Measurements from ENCODE around the gene FSTL5. TPM values are rescaled to one million over a fixed set of nuclear protein-coding genes. Genes with fewer than 3 reads are reported as not detected.

The FSTL5 gene
- total RNA-seq, 1 experiment from 2014 or later = not detected

DNA sequence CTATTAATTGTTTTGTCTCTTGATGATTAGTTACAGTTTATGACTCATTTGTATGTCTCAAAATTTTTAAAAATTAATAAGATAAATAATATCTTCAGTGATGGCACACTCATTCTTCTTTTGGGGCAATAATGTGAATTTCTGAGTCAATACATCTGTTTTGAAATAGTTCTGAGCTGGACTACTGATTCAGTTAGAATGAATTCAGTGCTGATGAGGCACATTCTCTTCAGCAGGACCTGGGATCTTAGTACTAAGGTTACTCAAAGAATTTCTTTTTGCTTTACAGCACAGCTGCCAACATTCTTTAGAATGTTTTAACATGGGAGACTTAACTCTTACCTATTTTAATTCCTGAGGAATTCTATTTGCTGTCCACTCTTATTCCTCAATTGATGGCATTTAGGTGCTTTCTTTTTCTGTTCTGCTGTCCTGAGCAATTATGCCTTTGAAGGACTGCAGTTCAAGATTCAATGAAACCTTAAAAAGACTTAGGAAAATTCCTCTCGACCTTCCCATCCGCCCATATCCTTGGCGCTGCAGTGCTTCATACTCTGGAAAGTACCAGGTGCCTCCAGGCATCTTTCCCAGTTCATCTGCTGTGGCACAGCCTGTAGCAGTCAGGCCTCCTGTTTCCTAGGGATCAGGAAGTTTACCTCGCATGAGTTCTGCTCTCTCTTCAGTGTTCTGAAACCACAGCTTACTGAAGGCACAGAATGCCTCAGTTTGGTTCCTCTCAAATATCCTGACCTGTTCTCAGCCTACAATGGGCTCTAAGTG, 213.7 kb downstream of the FSTL5 start:
- Histone ChIP-seq H4K5ac (ENCODE audit: insufficient read length, low read depth, low read length) (no peak overlapping the region), H3K18ac (ENCODE audit: insufficient read length, low read depth, low read length) (no peak overlapping the region), H2BK12ac (ENCODE audit: insufficient read length, low read depth, low read length) (no peak overlapping the region), H3K79me2 (ENCODE audit: insufficient read depth, low read length) (no peaks in the 10 kb centered on the region), H2BK20ac (ENCODE audit: low read depth, low read length, poor library complexity, severe bottlenecking) (no peak overlapping the region), H2AFZ (ENCODE audit: low read length) (no peak overlapping the region), H3K79me1 (ENCODE audit: insufficient read depth, low read depth, low read length, poor library complexity, severe bottlenecking) (no peaks in the 10 kb centered on the region), H4K8ac (replicated peaks; ENCODE audit: insufficient read length, low read depth, low read length) (no peak overlapping the region), H3K9me3 (ENCODE audit: control insufficient read depth, low read depth, low read length) (no peaks in the 10 kb centered on the region), H3K23me2 (ENCODE audit: insufficient read length, low read depth, low read length, poor library complexity, severe bottlenecking) (no peaks in the 10 kb centered on the region), H3K4me2 (ENCODE audit: insufficient read depth, insufficient read length, low read length) (no peak overlapping the region), H2BK120ac (ENCODE audit: low read depth, low read length, poor library complexity, severe bottlenecking) (no peak overlapping the region), H3K4ac (ENCODE audit: low read depth, low read length) (no peak overlapping the region), H2BK15ac (ENCODE audit: low read depth, low read length) (no peak overlapping the region), H3K56ac (ENCODE audit: insufficient read length, low read depth, low read length) (no peak overlapping the region), H3K27me3 (ENCODE audit: insufficient read depth, low read length) (no peaks in the 10 kb centered on the region), H3K4me1 (ENCODE audit: insufficient read depth, low read length) (no peaks in the 10 kb centered on the region), H4K91ac (ENCODE audit: insufficient read length, low read depth, low read length) (no peak overlapping the region), H3K14ac (ENCODE audit: insufficient read depth, low read length) (no peak overlapping the region), H2AK5ac (ENCODE audit: insufficient read length, low read length) (no peak overlapping the region), H4K20me1 (ENCODE audit: control insufficient read depth, insufficient read depth, insufficient read length) (no peaks in the 10 kb centered on the region), H2BK5ac (ENCODE audit: insufficient read length, low read length) (no peak overlapping the region), H3K9ac (ENCODE audit: extremely low read depth, insufficient read length, low read length) (no peak overlapping the region), H3K27ac (ENCODE audit: insufficient read length, low read depth, low read length) (no peak overlapping the region), H3T11ph (ENCODE audit: low read length) (no peak overlapping the region), H3K23ac (ENCODE audit: insufficient read length, low read depth, low read length) (no peak overlapping the region)
- DNase-seq = no peak
- TF ChIP-seq CTCF (conservative IDR thresholded peaks at IDR 0.05) = no peak
- Mint-ChIP-seq H3K36me3 (ENCODE audit: insufficient read depth in 1 of 3, low read depth in 3 of 3) (no peaks in the 10 kb centered on the region), H3K4me3 (no peak overlapping the region), H3K27ac (peak overlapping the region in 2 of 3 experiments; percentile 10 to 59; a peak in 4 of 7 replicates), H3K9me3 (peaks cover 0 to 2% of the 10 kb centered on the region in 2 experiments; a peak in 1 of 5 replicates), H3K27me3 (ENCODE audit: low read depth) (no peaks in the 10 kb centered on the region), H3K4me1 (peaks cover 4% of the 10 kb centered on the region in 2 experiments; a peak in 3 of 4 replicates)
- WGBS (ENCODE audit: extremely low coverage, insufficient read length, low lambda C conversion rate) = no CpG with 5 or more reads among the region's 4 CpGs

All from H9 (cell line).